Inflammatory macrophage (primary cell): Measurements from ENCODE around the gene CEP135.
A peak's percentile ranks its signal among the peaks of the same experiment; 100 is the strongest.
"Not testable (repeated sequence)": the region's sequence is repeated elsewhere in the genome, so short reads cannot be mapped to it uniquely, and the experiment has no call there.

ENCODE experiments used
- DNase-seq, 2 donors: peaks; one replicate each; pipeline ENCODE4 v3.0.0-alpha.2; 2020 to 2022

CEP135 gene

GRCh38 chr4:56026596-56026995 is 77.9 kb downstream of the CEP135 start:
- DNase-seq: no peak

DNA sequence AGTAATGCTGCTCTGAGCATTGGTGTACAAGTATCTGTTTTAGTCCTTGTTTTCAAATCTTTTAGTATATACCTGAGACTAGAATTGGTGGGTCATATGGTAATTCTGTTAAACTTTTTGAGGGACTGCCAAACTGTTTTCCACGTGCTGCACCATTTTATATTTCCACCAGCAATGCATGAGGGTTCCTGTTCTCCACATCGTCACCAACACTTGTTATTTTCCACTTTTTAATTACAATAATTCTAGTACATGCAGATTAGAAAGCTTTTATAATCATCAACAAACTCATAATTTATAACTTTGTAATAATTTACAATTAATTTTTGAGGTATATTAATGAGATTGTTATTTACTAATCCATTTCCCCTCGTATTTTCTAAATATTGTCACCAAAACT is 79.4 kb downstream of the CEP135 start:
- no peak for DNase-seq

GRCh38 chr4:56038487-56039162 is 89.9 kb downstream of the CEP135 start:
- DNase-seq: no peak

DNA sequence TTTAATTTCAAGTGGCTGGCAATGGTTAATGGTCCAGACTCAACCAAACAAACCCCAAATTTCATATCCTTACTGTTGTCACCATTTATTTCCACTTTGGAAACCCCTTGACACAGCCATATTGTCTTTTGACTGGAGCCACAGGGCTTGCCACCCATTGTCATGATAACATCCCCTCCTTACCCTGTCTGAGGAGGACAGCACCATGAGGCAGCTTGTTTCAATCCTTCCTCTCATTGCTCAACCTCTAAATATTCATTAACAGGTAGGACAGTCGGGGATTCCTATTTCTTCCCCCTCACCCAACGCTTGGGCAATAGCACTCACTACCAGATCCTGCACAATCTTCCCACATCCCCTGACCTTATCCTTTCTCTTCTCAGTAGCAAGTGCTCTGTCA is 92.1 kb downstream of the CEP135 start:
- DNase-seq: no peak

GRCh38 chr4:56042225-56042624 is 93.5 kb downstream of the CEP135 start:
- DNase-seq: no peak

- DNase-seq: no peak
Measured at GRCh38 chr4:56048383-56048701, 99.6 kb downstream of the CEP135 start.

DNA sequence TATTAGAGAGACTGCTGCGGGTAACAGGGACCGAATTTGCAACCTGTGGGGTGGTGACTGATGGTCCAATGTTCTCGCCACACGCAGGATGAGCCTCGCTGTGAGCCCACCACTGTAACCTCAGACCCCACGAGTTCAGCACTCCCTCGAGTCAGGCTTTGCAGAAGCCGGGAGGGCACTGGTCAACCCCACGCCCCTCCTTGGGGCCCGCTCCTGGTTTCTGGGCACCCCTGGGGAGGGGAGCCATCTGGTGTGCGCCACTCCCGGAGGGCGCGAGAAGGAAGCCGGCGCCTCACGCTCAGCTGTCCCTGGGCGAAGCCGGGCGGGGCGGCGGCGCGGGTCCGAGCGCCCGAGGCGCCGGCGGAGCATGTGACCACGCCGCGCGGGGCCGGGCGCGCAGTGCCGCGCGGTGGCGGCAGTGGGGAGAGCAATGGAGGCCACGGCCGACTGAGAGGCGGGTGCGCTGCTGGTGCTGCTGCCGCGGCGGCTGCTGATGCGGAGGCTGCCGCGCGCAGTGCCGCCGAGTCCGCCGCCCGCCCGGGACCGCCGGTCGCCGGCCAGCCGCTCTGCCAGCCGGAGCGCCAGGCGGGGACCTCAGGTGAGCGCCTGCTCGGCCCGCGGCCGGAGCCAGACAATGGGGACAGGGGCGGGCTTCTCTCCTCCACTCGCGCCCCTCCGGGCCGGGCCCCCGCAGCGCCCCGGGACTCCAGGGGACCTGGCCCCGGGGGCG is 100.1 kb downstream of the CEP135 start:
- peak; percentile 37 to 66 for DNase-seq

DNA sequence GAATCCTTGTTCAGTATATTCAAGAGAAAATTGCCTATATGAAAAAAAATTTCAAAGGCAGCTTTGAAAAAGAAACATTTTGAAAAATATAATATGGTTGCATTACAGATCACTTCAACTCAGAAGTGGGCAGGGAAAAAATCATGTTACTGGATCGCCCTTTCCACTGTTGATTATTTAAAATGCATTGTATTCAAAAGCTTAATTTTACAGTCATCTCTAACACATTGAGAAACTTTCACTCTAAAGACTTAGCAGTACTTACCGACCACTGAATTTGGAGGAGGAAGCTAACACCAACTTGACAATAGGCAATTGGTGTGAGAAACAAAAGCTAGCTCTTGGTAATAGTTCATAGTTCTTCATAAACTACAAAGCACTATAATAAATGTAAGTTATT is 101.9 kb downstream of the CEP135 start:
- no peak for DNase-seq

DNA sequence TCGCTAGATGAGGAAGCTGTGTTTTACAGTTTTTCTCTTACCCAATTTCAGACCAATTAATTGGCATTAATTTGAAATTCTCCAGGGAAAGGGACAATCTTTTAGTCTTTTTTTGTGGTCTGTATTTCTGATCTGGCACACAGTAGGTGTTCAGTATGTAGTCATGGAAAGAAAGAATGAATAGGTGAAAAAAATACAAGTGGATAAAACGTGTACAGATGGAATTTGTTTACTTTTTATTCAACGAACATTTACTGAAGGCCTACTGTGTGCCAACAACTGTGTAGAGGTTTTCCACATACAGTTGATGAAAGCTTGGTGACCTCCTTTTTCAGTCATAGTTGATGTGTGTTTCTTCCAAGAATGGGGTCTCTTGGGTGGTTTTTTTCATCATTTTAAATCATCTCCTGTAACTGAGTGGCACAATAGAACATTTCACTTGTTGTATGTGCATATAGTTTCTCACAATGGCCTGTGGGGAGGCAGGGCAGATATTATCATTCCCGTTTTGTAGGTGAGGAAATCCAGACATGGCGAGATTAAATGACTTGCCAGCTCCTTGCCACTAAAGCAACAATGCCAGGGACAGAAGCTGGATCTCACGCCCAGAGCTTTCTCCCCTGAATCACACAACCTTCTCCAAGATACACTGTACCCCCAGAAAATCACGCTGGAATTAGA is 102.4 kb downstream of the CEP135 start:
- DNase-seq: no peak

DNA sequence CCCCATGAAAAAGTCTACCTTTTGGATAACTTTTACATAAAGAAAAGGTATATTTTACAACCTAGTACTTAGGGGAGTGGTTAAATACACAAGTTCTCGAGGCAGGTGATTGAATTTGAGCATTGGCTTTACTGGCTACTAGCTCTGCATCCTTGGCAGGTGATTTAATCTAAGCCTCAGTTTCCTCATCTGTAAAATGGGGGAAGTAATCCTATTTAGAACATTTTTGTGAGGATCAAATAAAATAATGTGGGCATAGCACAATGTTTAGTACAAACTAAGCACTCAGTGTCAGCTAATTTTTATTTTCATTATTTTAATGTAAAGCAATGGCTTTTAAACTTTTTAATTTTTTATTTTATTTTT is 102.9 kb downstream of the CEP135 start:
- no peak for DNase-seq

GRCh38 chr4:56052481-56052880 is 103.7 kb downstream of the CEP135 start:
- no peak for DNase-seq

DNA sequence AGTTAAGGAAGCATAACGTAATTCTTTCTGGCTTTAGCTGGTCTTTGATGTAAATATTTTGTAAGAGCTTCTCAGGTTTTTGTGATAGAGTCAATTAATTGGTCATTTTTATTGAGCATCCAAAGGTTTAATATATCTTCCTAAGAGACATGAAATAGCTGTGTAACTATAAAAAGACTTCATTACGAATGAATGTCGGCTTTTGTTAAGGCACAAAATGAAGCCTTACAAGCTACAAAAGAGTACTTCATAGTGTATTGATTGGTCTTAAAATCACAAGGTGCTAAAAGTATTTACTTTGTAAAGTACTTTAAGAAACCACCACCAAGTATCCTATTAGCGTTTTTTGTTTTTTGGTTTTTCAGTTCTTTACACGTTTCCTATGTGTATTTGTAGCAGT is 104.2 kb downstream of the CEP135 start:
- DNase-seq: no peak

- DNase-seq: no peak
Measured at GRCh38 chr4:56055027-56055977, 106.6 kb downstream of the CEP135 start.

GRCh38 chr4:56055991-56056390 is 107.2 kb downstream of the CEP135 start:
- DNase-seq: no peak

DNA sequence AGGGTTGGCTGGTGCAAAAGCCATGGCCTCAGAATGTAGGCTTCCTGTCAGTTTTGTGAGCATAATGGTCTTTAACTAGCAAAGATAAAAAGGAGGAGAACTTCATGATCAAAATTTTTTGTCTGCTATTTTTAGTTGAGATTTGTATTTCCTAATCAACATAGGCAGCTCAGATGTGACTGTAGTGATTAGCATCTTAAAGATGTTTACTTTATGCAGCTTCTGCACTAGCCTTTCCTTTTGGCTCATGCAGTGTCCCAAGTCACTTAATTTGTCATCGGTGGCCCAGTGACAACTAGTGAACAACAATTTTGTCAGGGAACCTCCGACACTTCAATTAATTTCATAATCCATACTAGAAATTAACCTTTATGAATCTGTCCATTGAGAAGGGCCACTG is 109.8 kb downstream of the CEP135 start:
- DNase-seq: no peak

GRCh38 chr4:56060036-56060435 is 111.3 kb downstream of the CEP135 start:
- DNase-seq: no peak

DNA sequence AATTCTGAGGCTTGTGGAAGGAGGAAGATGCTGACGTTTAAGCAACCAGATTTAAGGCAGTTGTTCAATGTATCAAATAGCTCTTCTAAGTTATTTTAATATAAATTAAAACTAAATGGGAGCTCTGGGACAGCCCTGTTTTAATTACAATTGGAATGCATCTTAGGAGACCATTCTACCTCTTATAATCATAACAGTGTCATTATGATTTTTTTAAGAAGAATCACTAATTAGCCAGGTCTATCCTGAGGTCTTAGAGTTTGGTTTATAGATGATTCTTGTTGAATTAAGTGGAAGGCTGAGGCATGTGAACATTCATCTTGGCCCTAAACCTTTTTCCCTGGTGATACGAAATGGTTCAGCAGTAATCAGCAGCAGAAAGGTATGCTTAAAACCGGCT is 113.4 kb downstream of the CEP135 start:
- DNase-seq: no peak

GRCh38 chr4:56062526-56063145 is 113.9 kb downstream of the CEP135 start:
- no peak for DNase-seq

- no peak for DNase-seq
Measured at GRCh38 chr4:56066493-56066892, 117.7 kb downstream of the CEP135 start.

GRCh38 chr4:56067826-56068225 is 119.1 kb downstream of the CEP135 start:
- DNase-seq: no peak

GRCh38 chr4:56072730-56073129 is 124.0 kb downstream of the CEP135 start:
- not testable (repeated sequence) for DNase-seq

DNA sequence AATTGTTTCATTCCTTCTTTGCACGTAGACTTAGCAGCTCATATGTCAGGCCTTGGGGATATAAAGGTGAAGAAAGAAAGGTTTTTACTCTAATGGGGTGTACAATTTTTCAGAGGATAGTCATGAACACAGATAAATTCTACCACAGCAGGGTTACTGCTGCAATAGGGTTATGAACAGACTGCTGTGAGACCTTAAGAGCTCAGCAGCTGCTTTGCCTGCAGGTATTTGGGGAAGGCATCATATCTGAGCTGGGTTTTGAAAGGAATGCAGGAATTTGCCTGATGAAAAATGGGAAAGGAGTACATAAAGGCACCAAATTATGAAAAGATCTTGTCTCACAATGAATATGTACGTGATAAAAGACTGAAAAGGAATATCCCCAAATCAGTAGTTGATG is 128.9 kb downstream of the CEP135 start:
- DNase-seq: no peak

DNA sequence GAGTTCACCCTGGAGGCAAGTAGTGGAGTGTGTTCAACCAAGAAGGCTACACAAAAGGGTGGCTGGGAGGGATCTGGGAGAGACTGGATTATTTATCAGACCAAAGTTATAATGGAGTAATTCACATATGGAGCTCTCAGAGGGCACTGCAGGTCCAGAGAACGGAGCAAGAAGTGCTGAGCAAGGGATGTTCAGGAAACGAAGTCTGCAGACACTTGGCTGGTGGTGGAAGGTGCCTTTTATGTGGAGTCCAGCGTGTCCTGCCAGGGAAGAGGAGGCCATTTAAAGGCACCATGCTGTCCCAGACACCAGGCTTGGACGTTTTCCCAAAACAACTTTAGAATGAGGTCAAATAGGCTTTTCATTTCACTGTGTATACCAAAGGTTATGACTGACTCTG is 130.1 kb downstream of the CEP135 start:
- no peak for DNase-seq
